IPS-18c (cell line): Measurements from ENCODE around the gene KRCC1.
"Not testable (repeated sequence)": the region's sequence is repeated elsewhere in the genome, so short reads cannot be mapped to it uniquely, and the experiment has no call there.

Experiments used
- H3K4me3 ChIP-seq: 2 replicates; pipeline ENCODE4 v1.7.0; 2013; ENCODE audit warnings: low read depth, mild to moderate bottlenecking, low read length, moderate library complexity; ENCODE audit not compliant: insufficient read depth
- H3K9me3 ChIP-seq: one replicate; pipeline ENCODE4 v1.6.1; 2013; ENCODE audit warnings: mild to moderate bottlenecking, low read length, moderate library complexity; ENCODE audit not compliant: control insufficient read depth, insufficient read depth

KRCC1 gene

DNA sequence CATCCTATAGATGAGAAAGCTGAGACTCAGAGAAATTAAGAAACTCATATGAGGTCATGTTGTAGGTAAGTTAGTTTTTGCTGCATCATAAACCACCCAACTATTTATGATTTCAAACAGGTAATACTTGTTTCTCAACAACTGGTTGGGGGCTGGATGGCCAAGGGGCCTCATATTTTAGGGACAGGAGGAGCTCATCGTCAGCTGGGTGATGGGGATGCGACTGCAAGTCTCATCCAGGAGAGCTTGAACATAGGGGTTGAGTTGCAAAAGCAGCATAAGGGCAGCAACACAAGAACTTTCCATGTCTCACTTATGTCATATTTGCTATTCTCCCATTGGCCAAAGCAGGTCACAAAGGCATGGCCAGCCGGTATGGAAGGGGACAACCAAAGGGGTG lies 35.6 kb downstream of the KRCC1 start:
- no peak overlapping the region for H3K4me3 ChIP-seq
- H3K9me3 ChIP-seq, result no peaks in the 10 kb centered on the region

DNA sequence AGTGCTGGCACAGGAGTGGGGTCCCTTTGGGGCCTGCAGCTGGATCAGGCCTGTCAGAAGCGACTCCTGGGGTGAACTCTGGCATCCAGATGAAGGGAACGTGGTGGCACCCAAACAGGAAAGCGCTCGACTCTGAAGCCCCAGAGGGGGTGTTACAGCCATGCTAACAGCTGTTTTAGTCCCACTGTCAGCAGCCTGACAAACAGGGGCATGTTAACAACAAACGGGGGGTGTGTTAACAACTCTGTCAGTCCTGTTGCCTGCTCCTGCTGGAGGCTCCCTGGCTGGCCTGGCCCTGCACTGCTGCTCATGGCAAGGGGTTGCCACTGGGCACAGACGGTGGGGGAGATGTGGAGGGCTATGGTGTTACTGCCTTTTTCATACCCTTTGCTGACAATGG lies 36.7 kb downstream of the KRCC1 start:
- H3K9me3 ChIP-seq, result no peaks in the 10 kb centered on the region
- H3K4me3 ChIP-seq, result no peak overlapping the region

DNA sequence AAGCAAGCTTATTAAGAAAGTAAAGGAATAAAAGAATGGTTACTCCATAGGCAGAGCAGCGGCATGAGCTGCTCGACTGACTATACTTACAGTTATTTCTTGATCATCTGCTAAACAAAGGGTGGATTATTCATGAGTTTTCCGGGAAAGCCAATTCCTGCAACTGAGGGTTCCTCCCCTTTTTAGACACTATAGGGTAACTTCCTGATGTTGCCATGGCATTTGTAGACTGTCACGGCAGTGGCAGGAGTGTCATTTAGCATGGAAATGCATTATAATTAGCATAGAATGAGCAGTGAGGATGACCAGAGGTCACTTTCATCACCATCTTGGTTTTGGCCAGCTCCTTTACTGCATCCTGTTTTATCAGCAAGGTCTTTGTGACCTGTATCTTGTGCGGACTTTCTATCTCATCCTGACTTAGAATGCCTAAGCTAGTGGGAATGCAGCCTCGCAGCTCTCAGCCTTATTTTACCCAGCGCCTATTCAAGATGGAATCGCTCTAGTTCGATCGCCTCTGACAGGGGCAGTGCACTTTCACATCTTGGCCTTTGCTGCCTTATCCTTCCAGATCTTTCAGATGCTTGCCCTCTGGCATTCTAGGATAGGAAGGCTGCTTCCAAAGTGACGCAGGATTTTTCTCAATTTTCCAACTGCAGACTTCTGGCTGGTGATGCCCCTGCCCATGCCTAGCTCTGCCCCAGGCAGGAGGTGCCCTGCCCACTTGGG lies 37.3 kb downstream of the KRCC1 start:
- H3K9me3 ChIP-seq, H3K4me3 ChIP-seq: not testable (repeated sequence)

DNA sequence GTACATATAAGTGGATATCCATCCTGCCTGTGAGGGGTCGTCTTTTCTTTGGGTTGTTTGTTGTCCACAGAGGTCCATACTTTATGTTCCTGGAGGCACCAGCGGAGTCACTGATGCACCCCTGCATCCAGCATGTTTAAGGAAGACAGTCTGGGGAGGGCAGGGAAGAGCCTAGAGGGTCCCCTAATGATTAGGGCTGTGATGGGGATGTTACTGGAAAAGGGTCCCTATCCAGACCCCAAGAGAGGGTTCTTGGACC lies 37.9 kb downstream of the KRCC1 start:
- H3K9me3 ChIP-seq, result not testable (repeated sequence)
- peak overlapping the region; percentile 75 for H3K4me3 ChIP-seq

DNA sequence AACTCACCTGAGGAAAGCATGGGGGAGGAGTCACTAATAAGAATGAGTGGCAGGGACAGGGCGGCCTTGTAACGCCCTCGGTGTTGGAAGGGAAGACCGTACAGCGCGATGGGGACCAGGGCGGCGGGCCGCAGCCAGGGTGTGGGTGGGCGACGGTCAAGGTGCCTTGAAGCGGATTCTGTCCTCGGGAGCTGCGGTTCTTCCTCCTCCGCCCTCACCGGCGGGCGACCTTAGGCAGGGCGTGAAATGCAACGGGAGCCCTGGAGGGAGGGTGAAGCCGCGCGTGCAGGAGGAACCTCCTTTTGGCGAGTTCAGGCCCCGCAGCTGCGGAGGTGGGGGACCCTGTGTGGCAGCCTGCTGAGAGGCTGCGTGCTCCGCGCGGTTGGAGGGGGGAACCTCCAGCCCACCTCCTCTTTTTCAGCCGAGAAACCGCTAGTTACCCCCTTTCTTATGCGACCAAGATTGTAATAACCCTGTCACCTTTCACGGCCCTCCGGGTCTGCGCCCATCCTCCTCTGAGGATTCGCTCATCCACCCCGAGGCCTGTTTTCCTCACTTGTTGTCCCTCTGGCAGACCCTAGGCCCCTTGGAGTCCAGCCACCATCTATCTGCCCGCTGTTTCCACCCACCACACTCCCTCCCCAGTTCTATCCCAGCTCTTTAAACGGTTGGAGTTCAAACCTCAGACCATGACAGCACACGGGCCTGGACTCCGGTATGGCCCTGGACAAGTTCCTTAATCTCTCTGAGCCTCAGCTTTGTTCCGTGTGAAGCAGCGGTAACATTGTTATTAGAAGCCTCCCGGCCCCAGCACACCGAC lies 38.4 kb downstream of the KRCC1 start:
- H3K4me3 ChIP-seq, result peak overlapping the region; percentile 75

DNA sequence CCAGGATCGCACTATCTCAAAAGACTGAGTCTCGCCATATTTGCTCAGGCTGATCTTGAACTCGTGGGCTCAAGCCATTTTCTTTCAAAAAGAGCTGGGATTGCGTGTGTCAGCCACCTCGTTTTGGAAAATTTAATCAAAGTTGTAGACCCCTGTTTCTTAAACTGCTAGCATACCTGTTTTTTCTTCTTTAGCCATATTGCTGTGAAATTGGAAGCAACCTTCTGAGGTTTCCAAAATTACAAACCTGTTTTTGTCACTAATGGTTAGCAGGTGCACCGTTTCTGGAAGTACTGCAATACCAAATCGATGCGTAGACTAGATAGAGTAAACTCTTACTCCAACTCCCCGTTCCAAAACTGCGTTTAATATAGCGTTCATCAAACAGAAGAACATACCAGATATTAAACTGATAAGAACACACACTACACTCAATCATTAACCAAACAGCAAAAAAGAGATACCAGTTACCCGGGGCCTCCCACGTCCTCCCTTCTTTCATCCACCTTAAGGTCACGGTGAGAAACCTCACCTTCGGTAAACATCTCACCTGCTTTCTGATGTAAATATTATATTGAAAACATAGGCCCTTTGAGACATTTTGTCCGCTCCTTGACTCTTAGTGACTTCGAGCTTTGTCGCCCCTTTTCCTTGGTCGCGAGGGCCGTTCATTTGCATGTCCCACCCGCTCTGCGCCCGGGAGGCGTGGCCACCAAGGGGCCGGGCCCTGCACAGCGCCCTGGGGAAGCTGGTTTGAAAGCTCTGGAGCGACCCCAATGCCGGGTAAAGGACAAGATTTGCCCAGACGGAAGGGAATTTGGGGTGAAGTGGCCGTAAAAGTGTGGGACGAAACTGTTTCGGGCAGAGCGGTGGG lies 39.3 kb downstream of the KRCC1 start, which contains the start of gene RNU2-63P:
RNU2-63P (minus strand) TSS at position 462 of the 874 bp plus-strand sequence.
- peak within 1 kb of the TSS; percentile 75 for H3K4me3 ChIP-seq
- H3K9me3 ChIP-seq, result no peaks in the 10 kb centered on the region

More for the DNA sequence above, 38.4 kb downstream of the KRCC1 start:
- no peaks in the 10 kb centered on the region for H3K9me3 ChIP-seq

DNA sequence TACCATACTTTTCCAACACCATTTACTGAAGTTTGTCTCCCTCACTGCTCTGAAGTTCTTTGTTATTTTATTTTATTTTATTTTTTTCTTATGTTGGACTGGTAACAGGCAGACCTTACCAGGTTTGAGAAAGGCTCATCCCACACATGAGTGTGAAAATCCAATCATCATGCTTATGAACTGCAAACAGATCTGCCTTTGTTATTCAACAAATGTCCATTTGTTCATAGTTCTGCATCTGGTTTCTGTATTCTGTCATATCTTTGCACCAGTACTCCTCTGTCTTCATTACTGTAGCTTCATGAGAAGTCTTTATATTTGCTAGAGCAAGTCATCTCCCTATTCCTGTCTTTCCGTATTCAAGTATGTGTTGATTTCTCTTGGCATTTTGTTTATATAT lies 44.6 kb downstream of the KRCC1 start:
- no peaks in the 10 kb centered on the region for H3K9me3 ChIP-seq
- H3K4me3 ChIP-seq, result no peak overlapping the region

DNA sequence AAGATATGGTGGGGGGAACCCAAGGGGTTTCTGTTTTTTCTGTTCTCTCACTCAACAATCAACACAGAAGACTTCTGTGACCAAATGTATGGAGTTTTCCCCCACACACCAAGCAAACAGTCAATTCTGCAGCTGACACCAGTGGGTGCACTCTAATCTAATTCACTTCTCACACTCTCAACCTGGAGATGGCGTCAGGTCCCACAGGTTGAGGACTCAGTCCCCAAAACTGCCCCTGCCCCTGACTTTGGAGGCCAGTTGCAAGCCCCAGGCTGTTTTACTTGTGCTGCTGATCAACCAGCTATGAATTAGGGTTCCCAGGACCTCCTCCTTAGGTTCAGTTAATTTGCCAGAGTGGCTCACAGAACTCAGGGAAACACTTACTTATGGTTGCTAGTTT lies 45.4 kb downstream of the KRCC1 start:
- H3K9me3 ChIP-seq, result no peaks in the 10 kb centered on the region
- H3K4me3 ChIP-seq, result no peak overlapping the region

DNA sequence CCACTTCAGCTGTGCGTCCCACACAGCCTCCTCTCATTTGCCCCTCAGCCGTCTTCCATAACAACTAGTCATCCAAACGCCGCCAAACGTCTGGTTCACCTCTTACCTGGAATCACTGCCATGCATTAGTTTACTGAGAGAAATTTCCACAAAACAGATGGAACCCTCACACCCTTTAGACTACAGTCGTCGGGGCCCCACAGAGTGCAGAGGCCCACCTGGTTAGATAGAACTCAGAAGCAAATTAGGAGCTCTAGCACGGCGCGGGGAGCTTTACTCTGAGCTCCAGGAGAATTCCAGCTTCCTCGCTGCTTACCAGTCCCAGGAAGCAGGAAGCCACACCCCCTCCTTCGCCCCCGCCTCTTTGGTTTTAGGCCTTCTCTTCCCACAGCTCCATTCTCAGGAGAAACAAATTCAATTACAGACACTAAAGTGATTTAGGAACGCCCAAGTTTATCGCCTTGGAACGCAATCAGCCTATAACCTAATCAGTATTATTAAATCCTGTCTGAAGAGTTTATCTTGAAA lies 48.6 kb downstream of the KRCC1 start:
- H3K4me3 ChIP-seq, result no peak overlapping the region
- no peaks in the 10 kb centered on the region for H3K9me3 ChIP-seq

DNA sequence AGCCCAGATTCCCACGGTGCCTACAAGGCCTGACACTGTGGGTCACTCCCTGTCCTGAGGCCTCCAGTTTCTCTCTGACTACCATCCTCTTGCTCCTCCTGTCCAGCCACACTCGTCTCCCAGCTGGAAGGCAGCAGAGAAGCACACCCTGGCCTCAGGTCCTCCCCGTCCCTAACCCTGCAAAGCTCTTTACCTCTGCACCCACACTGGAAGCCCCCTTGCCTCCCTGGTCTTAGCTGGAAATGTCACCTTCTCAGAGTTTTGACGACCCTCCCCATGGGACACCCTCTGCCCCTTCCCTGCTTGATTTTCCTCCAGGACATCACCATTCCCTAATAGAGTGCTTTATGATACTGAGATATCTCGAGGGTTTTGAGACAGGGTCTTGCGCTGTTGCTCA lies 49.8 kb downstream of the KRCC1 start:
- no peak overlapping the region for H3K4me3 ChIP-seq

DNA sequence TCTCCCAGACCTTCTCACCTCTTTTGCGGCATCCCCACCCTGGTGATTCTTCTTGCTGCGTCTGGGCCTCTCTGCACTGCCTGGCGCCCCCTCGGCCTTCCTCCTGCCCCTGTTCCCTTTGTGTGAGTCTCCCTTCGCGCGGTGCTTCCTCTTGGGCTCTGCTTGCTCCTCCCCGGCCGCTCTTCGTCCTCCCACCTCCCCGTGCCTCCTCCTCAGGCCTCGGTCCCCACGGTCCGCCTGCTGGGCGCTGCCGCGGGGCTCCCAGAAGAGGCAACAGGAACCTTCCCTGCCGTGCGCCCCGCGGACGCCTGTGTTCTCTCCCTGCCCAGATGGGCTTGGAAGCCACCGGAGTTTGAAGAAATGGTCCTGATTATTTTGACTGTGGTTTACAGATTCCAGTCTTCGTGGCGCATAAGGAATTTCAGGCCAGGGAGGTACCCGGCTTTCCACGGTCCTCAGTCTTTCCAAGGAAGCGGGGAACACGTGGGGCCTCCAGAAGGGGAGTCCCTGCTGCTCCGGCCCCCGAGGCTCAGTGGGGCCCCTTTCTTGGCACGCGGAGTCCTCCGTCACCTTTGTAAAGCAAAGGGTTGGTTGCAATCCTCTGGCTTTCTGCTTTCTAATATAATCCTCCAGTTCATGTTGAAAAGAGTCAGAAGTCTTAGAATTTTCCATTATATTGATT lies 52.4 kb downstream of the KRCC1 start:
- H3K4me3 ChIP-seq, result 0 out of 2 replicates have a peak overlapping the region, but pooled peaks have one; percentile 9
- H3K9me3 ChIP-seq, result no peaks in the 10 kb centered on the region

More for the DNA sequence above, 49.8 kb downstream of the KRCC1 start:
- no peaks in the 10 kb centered on the region for H3K9me3 ChIP-seq

DNA sequence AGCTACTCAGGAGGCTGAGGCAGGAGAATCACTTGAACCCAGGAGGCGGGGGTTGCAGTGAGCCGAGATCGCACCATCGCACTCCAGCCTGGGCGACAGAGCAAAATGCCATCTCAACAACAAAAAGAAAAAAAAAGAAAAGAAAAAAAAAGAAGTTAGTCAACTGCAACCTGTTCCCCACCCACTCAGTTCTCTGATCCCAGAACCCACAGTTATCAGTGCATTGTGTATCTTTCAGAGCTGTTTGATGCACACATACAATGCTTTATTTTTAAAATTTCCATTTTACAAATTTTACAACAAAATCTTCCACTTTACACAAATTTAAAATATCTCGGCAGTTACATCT lies 53.2 kb downstream of the KRCC1 start:
- no peaks in the 10 kb centered on the region for H3K9me3 ChIP-seq
- H3K4me3 ChIP-seq, result no peak overlapping the region

DNA sequence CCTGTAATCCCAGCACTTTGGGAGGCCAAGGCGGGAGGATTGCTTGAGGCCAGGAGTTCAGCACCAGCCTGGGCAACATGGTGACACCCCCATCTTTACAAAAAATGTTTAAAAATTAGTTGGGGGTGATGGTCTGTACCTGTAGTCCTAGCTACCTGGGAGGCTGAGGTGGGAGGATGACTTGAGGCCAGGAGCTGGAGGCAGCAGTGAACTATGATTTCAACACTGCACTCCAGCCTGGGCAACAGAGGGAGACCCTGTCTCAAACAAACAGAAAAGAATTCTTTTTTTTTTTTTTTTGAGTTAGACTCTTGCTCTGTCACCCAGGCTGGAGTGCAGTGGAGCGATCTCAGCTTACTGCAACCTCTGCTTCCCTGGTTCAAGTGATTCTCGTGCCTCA lies 55.1 kb downstream of the KRCC1 start:
- H3K4me3 ChIP-seq, H3K9me3 ChIP-seq: not testable (repeated sequence)

DNA sequence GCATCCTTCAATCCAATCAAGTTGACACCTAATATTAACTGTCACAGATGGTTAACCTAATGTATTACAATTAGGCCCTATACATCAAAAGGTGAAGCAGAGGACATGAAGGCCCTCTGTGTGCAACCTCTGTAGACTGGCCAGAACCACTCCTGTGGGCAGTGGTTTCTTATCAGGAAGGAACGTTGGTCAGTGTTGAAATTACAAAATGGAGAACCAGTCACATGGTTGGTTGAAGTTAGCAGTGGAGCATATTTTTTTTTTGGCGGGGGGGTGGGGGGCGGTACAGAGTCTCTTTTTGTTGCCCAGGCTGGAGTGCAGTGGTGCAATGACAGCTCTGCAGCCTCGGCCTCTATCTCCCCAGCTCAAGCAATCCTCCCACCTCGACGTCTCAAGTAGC lies 59.0 kb downstream of the KRCC1 start:
- H3K4me3 ChIP-seq, result no peak overlapping the region
- no peaks in the 10 kb centered on the region for H3K9me3 ChIP-seq

DNA sequence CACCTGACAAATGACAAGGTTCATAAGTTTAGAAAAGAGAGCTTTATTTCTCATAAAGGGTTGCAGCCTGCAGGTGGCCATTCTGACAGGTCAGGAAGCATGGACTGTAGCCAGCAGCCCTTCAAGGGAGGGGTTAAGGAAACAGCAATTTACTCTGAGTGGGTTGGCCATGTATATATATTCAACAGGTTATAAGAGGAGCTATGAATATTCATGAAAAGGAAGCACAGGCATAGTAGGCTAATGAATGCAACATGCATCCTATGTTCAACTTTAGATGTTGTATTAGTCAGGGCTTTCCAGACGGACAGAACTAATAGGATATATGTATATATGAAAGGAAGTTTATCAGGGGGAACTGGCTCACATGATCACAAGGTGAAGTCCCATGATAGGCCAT lies 59.8 kb downstream of the KRCC1 start:
- Histone ChIP-seq H3K4me3 (no peak overlapping the region), H3K9me3 (no peaks in the 10 kb centered on the region)

DNA sequence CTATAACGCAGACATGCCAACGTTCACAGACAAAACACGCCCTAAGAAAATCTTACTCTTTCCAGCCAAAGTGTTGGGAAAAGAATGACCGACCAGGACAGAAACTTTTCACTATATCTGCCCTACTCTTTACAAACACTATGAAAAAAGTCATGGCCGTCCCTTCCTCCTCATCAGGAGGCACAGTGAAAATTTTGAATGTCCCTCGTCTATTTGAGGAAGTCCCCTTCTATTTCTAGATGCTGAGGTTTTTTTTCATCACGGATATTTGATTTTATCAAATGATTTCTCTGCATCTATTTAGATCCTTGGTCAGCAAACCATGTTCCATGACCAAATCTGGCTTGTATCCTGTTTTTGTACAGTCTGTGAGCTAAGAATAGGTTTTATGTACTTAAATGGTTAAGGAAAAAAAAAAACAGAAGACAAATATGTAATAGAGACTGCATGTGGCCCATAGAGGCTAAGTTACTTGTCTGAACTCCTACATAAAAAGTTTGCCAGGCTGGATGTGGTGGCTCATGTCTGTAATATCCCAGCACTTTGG lies 61.2 kb downstream of the KRCC1 start:
- H3K9me3 ChIP-seq, H3K4me3 ChIP-seq: not testable (repeated sequence)

DNA sequence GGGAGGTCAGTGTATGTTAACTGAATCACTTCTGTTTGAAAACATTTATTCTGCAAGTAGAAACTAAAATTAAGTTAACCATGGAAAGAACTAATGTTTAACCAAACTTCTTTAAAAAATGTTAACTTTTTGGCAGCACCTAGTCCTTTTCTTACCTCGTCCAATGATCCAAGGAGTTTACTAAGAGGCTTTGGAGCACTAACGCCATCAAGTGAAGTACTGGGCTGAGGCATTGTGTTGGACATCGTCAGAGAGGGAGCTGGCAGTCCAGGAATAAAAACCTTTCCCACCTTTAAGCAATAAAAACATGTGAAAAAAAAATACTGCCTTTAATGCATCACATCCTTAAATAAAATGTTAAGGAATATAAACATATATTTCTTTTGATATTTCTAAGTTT lies 63.0 kb downstream of the KRCC1 start:
- H3K4me3 ChIP-seq, H3K9me3 ChIP-seq: not testable (repeated sequence)
